Germinal center (tissue), 1 donor: Measurements from ENCODE around the gene CORO2B.
A peak's percentile ranks its signal among the peaks of the same experiment; 100 is the strongest.
"Not testable (repeated sequence)": the region's sequence is repeated elsewhere in the genome, so short reads cannot be mapped to it uniquely, and the experiment has no call there.

Experiments used
- DNase-seq: peaks from one replicate; pipeline ENCODE4 v3.0.0; 2012; ENCODE audit warnings: mixed read lengths, low spot score

Gene CORO2B

DNA sequence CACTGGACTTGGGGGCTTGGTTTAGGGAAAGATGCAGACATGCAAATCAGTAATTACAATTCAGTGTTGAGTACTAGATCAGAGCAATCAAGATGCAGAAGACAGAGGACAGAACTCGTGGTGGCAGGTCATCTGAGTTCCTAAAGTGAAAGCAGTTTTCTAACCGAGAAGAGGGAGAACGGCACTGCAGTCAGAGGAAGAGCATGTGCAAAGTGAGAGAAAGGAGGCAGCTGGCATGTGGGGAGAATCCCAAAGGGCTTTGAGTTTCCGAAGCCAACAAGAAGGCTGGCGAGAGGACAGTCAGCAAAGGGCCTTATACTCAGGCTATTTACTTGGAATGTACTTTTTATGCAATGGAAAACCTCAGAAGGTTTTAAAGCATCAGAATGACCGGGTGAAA, 154.9 kb downstream of the CORO2B start:
- DNase-seq, result no peak

DNA sequence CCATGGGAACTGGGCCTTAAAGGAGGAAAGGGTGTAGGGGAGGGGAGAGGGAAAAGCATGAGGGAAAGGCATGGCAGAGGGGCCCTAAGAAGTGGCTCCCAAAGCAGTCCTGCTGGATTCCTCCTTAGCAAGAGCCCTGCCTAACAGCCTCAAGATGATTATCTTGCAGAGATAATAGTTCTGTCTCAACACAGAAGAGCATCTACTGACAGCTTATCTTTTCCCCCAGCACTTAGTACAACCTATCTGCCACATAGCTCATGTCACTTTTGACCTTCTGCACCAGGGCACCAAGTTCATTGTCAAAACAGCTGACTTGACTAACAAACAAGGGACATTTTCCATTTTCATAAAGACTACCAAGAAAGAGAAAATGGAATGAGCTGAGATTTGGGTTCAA, 155.6 kb downstream of the CORO2B start:
- no peak for DNase-seq

DNA sequence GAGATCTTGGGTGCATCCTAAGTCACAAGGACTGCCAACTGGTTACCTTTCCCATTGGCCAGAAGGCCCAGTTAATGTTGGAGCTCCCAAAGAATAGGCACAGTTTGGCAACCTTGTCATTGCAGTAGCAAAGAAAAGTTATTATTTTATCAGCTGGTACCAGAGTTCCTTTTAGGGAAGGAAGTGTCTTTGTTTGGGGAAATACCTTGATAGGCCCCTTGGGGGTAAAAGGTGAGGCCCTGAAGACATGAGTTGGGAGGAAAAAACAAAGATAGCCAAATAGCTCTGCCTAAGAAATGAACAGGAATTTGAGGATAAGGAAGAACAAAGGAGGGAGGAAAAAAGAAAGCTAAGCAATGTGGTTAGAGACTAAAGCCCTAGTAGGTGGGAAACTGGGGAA, 156.1 kb downstream of the CORO2B start:
- peak; percentile 23 for DNase-seq

DNA sequence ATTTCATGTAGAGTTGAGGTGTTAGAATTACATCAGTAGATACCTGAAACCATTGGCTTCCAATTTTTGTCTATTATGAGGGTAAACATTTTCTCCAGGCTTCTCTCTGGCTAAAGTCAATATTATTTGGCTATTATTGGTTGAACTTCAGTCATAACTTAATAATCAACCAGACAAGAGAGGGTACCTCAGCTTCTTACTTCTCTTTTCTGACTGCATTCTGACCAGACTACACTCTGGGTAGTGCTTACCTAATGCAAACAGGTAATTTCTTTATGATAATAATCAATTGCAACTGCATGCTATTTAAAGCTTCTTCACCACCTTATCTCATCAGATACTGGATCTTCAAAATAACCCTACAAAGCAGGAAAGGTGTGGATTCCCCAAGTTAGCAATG, 156.8 kb downstream of the CORO2B start:
- no peak for DNase-seq

DNA sequence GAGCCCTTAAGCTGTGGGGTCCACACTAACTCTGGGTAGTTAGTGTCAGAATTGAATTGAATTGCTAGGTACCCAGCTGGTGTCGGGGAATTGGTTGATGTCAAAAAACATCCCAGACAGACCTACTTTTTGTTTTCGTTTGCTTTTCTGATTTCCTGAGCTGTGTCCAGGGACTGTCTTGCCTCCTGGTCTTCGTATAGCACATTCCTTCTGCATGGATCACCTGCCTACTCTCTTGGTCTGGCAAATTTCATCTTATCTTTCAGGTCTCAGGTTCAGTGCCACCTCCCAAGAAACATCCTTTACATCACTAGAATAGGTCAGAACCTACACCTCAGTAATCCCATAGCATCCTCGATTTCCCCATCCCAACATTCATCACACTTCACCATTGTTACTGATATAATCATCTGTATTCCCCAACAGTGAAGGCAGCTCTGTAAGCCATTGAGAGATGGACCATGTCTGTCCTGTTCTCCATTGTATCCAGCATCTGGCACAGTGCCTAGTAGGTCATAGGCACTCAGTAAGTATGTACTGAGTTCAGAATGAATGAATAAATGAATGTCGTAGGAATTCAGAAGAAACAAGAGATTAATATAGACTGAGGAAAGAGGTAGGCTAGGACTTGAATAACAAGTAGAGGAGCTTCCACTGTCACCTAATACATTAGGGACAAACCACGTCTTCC, 160.7 kb downstream of the CORO2B start:
- no peak for DNase-seq

DNA sequence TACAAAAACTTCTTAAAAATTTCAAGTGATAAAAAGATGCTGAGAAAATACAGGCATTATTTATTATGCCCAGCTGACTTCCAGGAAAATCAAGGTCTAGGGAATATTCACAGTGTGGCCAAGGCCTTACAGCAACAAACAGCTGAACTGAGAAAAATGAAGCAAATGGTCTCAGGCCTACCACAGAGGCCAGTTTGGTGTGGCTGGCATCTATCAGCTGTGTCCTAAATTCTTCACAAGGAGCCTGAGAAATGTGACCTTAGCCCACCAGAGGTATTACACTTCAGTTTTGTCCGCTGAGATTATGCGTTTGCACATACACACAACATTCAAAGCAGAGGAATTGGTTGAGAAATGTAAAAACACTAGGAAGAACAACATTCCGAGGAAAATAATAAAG, 164.5 kb downstream of the CORO2B start:
- no peak for DNase-seq

DNA sequence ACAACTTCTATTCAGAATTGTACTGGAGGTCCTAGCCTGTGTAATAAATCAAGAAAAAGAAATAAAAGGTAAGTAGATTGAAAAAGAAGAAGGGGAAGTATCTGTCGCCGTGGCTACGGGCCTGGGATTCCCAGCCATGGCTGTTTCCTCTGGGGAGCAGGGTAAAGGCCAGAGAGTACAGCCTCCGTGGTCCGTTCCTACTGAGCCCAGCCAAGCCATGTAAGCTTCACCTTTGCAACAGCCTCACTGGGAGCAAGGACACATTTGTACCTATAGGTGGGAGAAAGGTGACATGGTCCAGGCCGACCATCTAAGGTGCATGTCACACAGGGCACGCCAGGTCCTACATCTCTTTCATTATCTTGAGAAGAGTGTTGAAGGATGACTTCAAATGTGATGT, 170.6 kb downstream of the CORO2B start:
- no peak for DNase-seq

DNA sequence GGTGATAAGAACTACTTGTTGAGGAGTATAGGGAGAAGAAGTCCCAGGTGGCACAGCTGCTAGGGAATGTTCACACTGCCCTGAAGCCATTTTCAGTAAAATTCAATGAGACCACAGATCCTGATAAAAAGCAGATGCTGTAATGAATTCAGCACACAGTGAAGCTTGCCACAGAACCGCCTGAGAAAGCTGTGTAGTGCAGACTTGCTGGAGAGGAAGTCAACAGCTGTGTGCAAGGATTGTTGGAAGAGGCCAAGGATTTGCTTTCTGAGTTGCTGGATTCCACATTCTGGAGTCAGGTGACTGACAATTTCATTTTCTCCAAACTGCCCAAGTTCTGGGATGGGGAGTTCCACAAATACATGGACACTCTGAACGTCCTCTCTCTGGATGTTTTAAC, 171.0 kb downstream of the CORO2B start:
- no peak for DNase-seq

DNA sequence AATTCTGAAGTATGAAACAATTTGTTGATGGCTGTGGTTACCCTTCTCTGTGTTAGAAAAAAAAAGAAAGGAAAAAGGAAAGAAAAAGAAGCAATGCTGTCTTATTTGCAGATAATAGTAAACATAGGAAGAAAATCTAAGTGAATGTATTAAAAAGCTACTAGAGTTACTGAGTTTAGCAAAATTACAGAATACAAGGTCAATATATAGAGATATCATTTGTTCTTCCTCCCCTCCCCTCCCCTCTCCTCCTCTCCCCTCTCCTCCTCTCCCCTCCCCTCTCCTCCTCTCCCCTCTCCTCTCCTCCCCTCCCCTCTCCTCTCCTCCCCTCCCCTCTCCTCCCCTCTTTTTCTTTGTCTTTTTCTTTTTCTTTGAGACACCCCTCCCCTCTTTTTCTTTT, 172.8 kb downstream of the CORO2B start:
- DNase-seq, result no peak

DNA sequence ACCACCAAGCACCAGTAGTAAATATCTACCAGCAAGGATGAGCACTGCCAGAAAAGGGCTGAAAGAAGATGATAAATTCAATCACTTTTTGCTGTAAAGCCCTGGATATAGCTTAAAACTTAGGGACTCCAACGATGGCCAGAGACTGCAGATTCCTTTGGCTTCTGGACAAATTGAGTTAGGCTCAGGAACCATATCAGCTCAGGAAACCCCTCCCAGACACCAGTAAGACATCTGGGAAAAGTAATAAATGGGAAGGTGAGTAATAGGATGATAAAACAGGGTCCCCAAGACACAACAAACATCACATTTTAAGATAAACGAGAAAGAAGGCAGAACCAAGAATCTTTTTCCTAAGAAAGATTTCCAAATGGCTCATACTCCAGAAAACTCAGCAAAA, 176.9 kb downstream of the CORO2B start:
- no peak for DNase-seq

DNA sequence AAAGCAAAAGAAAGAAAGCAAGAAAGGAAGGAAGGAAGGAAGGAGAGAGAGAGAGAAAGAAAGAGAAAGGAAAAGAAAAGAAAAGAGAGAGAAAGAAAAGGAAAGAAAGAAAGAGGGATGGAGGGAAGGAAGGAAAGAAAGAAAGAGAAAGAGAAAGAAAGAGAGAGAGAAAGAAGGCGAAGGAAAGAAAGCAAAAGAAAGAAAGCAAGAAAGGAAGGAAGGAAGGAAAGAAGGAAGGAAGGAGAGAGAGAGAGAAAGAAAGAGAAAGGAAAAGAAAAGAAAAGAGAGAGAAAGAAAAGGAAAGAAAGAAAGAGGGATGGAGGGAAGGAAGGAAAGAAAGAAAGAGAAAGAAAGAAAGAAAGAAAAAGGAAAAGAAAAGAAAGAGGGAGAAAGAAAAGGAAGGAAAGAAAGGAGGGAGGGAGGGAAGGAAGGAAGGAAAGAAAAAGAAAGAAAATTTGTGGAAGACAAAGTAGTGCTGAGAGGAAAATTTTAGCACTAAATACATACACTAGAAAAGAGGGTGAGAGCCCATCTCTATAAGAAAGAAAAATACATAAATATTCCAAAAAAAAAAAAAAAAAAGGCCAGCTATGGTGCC, 181.3 kb downstream of the CORO2B start:
- not testable (repeated sequence) for DNase-seq

DNA sequence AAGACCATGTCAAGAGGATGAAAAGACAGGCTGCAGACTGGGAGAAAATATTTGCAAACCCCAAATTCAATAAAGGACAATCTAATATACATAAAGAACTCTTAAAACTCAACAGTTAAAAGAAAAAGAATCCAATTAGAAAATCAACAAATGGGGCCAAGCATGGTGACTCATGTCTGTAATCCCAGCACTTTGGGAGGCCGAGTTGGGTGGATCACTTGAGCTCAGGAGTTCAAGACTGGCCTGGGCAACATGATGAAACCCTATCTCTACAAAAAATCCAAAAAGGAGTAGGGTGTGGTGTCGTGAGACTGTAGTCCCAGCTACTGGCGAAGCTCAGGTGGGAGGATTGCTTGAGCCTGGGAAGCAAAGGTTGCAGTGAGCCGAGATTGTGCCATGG, 184.3 kb downstream of the CORO2B start:
- DNase-seq, result no peak

DNA sequence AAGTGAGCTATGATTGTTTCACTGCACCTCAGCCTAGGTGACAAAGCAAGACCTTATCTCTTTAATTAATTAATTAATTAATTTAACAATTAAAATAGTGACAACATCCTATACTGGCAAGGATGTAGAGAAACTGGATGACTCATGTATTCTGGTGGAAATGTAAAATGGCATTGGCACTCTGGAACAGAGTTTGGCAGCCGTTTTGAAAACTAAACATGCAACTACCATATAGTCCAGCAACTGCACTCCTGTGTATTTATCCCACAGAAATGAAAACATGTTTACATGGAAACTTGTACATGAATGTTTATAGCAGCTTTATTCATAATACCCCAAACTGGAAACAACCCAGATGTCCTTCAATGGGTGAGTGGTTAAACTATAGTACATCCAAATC, 185.3 kb downstream of the CORO2B start:
- no peak for DNase-seq

DNA sequence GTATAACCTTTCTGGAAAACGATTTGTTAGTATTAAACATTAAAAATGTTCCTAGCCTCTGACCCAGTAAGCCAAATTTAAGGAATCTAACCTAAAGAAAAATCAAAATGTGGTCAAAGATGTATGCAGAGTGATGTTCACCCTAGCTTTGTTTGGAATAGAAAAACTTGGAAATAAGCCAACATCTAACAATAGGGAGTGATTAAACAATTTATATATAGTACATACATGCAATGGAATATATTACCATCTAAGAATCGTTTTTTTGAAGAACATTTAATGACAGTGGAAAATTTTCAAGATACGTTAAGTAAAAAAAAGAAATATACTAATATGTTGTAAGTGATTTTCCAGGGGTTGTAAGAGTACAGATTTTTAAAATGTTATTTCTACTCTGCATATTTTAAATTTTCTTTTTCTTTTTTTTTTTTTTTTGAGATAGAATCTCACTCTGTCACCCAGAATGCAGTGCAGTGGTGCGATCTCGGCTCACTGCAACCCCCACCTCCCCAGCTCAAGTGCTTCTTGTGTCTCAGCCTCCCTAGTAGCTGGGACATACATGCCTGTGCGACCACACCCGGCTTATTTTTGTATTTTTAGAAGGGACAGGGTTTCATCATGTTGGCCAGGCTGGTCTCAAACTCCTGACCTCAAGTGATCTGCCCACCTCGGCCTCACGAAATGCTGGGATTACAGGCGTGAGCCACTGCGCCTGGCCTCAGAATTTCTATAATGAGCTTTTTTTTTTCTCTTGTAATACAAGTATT, 187.0 kb downstream of the CORO2B start:
- no peak for DNase-seq

DNA sequence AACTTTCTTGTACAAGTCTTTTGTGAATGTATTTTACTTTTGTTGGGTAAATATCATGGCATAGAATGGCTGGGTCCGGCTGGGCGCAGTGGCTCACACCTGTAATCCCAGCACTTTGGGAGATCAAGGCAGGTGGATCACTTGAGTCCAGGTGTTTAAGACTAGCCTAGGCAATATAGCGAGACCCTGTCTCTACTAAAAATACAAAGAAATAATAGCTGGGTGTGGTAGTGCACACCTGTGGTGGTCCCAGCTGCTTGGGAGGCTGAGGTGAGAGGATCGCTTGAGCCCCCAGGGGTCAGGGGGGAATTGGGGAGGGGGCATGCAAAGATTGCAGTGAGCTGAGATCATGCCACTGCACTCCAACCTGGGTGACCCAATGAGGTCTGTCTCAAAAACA, 189.0 kb downstream of the CORO2B start:
- no peak for DNase-seq

DNA sequence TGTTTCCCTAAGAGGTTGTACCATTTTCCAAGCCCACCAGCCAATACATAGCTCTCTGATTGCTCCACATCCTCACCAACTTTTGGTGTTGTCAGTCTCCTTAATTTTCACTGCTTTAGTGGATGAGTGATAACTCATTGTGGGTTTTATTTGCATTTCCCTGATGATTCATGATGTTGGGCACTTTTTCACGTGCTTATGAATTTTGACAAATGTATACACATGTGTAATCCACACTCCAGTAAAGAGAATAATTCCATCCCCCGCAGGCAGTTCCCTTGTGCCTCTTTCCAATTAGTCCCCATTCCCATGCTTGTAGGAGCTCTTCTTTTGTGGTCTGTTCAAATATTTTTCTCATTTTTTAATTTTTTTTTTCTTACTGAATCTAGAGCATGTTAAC, 189.5 kb downstream of the CORO2B start:
- DNase-seq, result no peak

DNA sequence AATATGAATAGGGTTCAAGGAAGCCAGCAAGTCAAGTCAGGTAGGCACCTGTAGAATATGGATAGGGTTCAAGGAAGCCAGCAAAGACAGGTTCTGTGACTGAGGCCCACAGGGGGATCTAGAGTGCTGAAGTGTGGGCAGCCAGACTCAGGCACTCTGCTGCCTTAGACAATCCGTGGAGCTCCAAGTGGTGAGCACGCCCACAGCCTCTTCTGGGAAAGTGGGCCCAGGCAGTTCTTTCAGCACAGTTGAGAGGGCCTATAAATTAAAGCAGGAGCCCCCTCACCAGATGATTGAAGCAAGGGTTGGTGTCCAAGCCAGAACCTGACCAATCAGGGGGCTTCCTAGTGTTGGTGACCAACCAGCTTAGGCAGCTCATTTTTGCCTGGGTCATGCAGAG, 190.9 kb downstream of the CORO2B start:
- no peak for DNase-seq

DNA sequence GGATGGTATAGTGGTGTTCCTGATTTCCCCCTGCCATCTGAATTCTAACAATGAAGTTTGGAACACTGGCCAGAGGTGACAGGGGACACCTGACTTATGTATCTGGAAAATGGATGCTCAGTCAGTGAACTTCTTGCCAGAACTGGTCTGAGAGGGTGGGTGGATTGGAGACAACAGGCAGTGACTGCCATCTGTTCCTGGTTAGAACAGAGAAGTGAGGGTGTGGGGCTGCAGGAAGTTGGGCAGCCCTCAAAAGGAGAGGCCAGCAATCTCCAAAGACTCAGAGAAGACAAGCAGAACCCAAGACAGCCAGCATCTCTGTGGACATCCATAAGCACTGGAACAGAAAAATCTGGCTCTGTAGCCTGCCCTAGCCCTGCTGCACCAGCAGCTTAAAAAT, 191.4 kb downstream of the CORO2B start:
- no peak for DNase-seq

DNA sequence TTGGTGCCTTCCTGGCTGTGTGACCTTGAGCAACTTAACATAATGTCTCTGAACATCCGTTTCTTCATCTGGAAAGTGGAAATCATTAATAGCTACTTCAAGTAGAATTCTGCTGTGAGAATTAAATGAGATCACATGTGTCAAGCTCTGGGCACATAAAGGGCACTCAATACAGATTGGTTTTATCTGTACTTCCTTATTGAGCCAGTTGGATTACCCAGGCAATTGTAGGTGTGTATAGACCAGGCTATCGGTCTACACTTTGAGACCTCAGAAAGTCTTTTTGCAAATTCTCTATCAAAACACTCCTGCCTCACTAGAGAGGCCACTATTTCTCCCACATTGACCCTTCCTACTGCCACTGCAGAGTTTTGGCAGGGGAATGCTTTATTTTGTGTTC, 194.2 kb downstream of the CORO2B start:
- no peak for DNase-seq

DNA sequence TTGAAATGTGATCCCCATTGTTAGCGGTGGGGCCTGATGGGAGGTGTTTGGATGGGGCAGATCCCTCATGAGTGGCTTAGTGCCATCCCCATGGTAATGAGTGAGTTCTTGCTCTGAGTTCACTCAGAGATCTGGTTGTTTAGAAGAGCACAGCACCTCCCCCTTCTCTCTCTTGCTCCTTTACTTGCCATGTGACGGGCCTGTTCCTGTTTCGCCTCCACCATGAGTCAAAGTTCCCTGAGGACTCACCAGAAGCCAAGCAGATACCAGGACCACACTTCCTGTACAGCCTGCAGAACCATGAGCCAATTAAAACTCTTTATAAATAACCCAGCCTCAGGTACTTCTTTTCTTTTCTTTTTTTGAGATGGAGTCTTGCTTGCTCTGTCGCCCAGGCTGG, 195.3 kb downstream of the CORO2B start:
- DNase-seq, result no peak

DNA sequence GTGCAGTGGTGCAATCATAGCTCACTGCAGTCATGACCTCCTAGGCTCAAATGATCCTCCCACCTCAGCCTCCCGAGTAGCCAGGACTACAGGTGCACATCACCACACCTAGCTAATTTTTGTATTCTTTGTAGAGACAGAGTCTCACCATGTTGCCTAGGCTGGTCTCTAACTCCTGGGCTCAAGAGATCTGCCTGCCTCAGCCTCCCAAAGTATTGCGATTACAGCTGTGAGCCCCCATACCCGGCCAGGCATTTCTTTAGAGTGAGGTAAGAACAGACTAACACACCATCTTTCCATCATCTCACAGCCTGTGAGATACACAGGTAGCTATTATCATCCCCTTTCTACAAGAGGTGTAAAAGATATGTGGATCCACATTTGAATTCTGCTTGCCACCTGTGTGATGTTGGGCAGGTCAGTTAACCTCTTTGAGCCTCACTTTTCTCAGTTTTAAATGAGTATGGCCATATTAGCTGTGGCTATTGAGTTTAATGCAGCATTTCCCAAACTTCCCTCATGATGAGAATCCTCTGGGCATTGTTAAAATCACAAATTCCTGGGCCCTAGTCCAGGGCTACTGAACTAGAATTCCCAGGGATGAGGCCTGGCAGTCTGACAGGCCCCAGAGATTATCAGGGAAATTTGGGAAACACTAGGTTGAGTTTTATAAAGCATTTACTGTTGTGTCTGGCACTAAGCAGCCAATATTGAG, 195.9 kb downstream of the CORO2B start:
- no peak for DNase-seq

DNA sequence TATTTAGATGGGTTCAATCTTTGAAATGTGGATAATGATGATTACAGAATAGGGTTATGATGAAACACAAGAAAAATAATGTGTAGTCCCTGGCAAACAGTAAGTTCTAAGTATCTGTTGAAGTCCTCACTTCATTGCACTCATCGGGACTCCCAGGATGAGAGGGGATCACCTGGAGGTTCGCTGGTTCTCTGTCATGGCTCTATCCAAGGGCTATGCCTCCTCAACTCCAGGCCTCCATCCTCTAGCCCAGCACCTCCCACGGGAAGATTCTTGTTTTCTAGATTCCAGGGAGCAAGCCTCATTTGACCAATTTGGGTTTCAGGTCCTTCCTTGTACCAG, 196.4 kb downstream of the CORO2B start:
- DNase-seq, result no peak
